ENCODE measurements around the gene C7orf57.

Gene C7orf57

GRCh38 chr7:48110868-48111267, 75.5 kb downstream of the C7orf57 start:
- DNase-seq: no peak
